Transverse colon (tissue), 4 donors: ENCODE data around the gene SRI. TPM values are rescaled to one million over a fixed set of nuclear protein-coding genes. Genes with fewer than 3 reads are reported as not detected.

Source experiments
- DNase-seq: peaks from one replicate; pipeline ENCODE4 v3.0.0-alpha.2; 2019
- H3K27ac ChIP-seq, 4 donors: fragments of 200-600 bp; sonication (generic); 2 replicates each; pipeline ENCODE4 v1.5.1; 2016 to 2018; ENCODE audit warnings: inconsistent platforms in 4 of 4
- H3K27me3 ChIP-seq: fragments of 200-600 bp; sonication (generic); 2 replicates; pipeline ENCODE4 v1.5.1; 2017; ENCODE audit warnings: inconsistent platforms
- H3K36me3 ChIP-seq, 4 donors: fragments of 200-600 bp; sonication (generic); 2 replicates each; pipeline ENCODE4 v1.5.1; 2017 to 2019; ENCODE audit warnings: inconsistent platforms in 4 of 4
- H3K4me1 ChIP-seq, 4 donors: fragments of 200-600 bp; sonication (generic); 2 replicates each; pipeline ENCODE4 v1.5.1; 2017 to 2020; ENCODE audit warnings: inconsistent platforms in 4 of 4
- H3K4me3 ChIP-seq, 4 donors: fragments of 200-600 bp; sonication (generic); 1 replicate in 1 of 4; 2 replicates in 3 of 4; pipeline versions ENCODE4 v1.5.1 to v1.6.1; 2017 to 2019; ENCODE audit warnings: inconsistent platforms in 4 of 4
- H3K9me3 ChIP-seq, 2 donors: fragments of 200-600 bp; sonication (generic); 2 replicates each; pipeline ENCODE4 v1.5.1; 2017 to 2019; ENCODE audit warnings: inconsistent platforms in 2 of 2
- EP300 ChIP-seq: sonication (generic); formaldehyde crosslinking; IDR thresholded peaks from one replicate; pipeline ENCODE4 v1.6.1; 2017; ENCODE audit warnings: antibody characterized with exemption, low read depth
- POLR2A ChIP-seq: fragments of 450-650 bp; IDR thresholded peaks from one replicate; pipeline ENCODE4 v1.6.1; 2016; ENCODE audit warnings: antibody characterized with exemption, mild to moderate bottlenecking, moderate library complexity
- POLR2AphosphoS5 ChIP-seq, 3 donors: sonication (generic); formaldehyde crosslinking; IDR thresholded peaks; one replicate each; pipeline ENCODE4 v1.6.1; 2016; ENCODE audit warnings: antibody characterized with exemption in 3 of 3
- WGBS, 2 donors: methylation state at CpG; one replicate each; pipeline ENCODE4 v1.1.5; 2018; ENCODE audit warnings: low coverage in 1 of 2; 5-methylcytosine and 5-hydroxymethylcytosine counted together
- in situ Hi-C, 4 donors: fragments of 200-750 bp; cut with MboI; loops; one replicate each; pipeline versions ENCODE4 v1.15.0 to v1.15.1; 2017; ENCODE audit warnings: low sequenced_read_pairs in 3 of 4, low pct_ligation_motif_present in 1 of 4, low pct_unique_long_range_greater_than_20kb in 1 of 4
- intact Hi-C: fragments of 100-400 bp; cut with DNase I; formaldehyde crosslinking; loops from one replicate; pipeline ENCODE4 v1.15.1; 2023; ENCODE audit warnings: low total_unique reads
- total RNA-seq, 4 donors: library from RNA; depleted of rRNA; stranded (reverse); fragments of >200 nt; gene quantifications; one replicate each; pipeline ENCODE4 v1.1.0, GENCODE V29; 2016
- TF ChIP-seq, protein P1 (sequence below), 5 experiments: fragments of 200-600 bp in 3 of 5; fragments of 450-650 bp in 2 of 5; sonication (generic) in 3 of 5; IDR thresholded peaks; 1 replicate in 2 of 5; 2 replicates in 3 of 5; pipeline ENCODE4 v1.5.1; 2016 to 2017; ENCODE audit warnings: antibody characterized with exemption in 5 of 5, inconsistent platforms in 3 of 5, mild to moderate bottlenecking in 2 of 5, moderate library complexity in 1 of 5

Gene SRI
- total RNA-seq, 4 donors from 2014 or later = 163 to 672 (median 475) TPM

DNA sequence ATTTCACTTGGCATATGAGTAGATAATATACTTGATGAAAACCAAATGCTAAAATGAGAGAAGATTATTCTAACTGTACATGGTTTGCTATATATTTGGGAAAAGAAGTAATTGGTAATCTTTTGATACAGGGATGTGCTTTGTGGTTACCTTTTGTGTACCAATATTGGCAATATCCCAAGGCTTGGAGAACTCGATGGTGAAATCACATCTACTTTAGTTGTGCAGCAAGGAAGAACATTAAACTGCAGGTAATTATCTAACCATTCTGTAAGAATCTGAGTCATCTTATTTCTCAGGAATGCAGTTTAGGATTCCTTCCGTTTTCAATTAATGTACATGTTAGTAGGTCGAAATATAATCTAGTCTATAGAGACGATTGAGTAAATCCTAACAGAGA is 64.1 kb downstream of the SRI start:
- H3K9me3 ChIP-seq = peaks cover 3 to 5% of the 10 kb centered on the region in 2 donors
- H3K27ac ChIP-seq = no peak overlapping the region
- TF ChIP-seq EP300 = no peak
- TF ChIP-seq POLR2A = no peak
- TF ChIP-seq, protein P1, sequence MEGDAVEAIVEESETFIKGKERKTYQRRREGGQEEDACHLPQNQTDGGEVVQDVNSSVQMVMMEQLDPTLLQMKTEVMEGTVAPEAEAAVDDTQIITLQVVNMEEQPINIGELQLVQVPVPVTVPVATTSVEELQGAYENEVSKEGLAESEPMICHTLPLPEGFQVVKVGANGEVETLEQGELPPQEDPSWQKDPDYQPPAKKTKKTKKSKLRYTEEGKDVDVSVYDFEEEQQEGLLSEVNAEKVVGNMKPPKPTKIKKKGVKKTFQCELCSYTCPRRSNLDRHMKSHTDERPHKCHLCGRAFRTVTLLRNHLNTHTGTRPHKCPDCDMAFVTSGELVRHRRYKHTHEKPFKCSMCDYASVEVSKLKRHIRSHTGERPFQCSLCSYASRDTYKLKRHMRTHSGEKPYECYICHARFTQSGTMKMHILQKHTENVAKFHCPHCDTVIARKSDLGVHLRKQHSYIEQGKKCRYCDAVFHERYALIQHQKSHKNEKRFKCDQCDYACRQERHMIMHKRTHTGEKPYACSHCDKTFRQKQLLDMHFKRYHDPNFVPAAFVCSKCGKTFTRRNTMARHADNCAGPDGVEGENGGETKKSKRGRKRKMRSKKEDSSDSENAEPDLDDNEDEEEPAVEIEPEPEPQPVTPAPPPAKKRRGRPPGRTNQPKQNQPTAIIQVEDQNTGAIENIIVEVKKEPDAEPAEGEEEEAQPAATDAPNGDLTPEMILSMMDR (IDR thresholded peaks at IDR 0.05) = no peak
- no peak for TF ChIP-seq POLR2AphosphoS5 (IDR thresholded peaks at IDR 0.05)
- no peak overlapping the region for H3K4me3 ChIP-seq
- no peaks in the 10 kb centered on the region for H3K4me1 ChIP-seq
- in situ Hi-C loops = no loop called here
- H3K27me3 ChIP-seq = no peaks in the 10 kb centered on the region
- no peak for DNase-seq
- H3K36me3 ChIP-seq = no peaks in the 10 kb centered on the region
- intact Hi-C loops = no loop called here
- WGBS, 2 donors = 88 to 92% methylated on average over 4 of the region's 4 CpGs

Other genes with a start within 250 kb of the SRI start
- 1 to 10 TPM; 1.1 to 7.6 (median 3.2) TPM for gene STEAP4, start 86.9 kb upstream of the SRI start, total RNA-seq